Measurements from ENCODE around the gene NCAPH2.

Gene NCAPH2

GRCh38 chr22:50530877-50531545 is 23.0 kb downstream of the NCAPH2 start:
- Histone ChIP-seq H3K36me3 (ENCODE audit: control insufficient read depth in 2 of 2, insufficient read depth in 1 of 2, low read length in 2 of 2) (no peaks in the 10 kb centered on the region), H3K9me3 (ENCODE audit: control insufficient read depth, insufficient read depth, low read depth, low read length) (no peaks in the 10 kb centered on the region), H3K27ac (ENCODE audit: extremely low read depth, low read depth, low read length) (no peak overlapping the region; the same call in 1 of the 2 replicates), H3K4me1 (ENCODE audit: control insufficient read depth, insufficient read depth, low read length) (no peaks in the 10 kb centered on the region; the same call in 1 of the 2 replicates), H3K4me3 (ENCODE audit: low read depth, low read length) (peak overlapping the region; percentile 4; the same call in 1 of the 2 replicates)
- ChIA-PET POLR2A (no interaction called here), CTCF (no interaction called here)
- TF ChIP-seq ZBTB10 (tag by site-specific recombination; IDR thresholded peaks at IDR 0.05): peak; percentile 78; the same call in 1 of the 2 replicates
- no peak for TF ChIP-seq ZNF600 (tag by site-specific recombination; IDR thresholded peaks at IDR 0.05)
- TF ChIP-seq GLIS2 (tag by site-specific recombination; IDR thresholded peaks at IDR 0.05): no peak
- peak; percentile 64; the same call in 1 of the 2 replicates for TF ChIP-seq PRDM4 (tag by site-specific recombination; IDR thresholded peaks at IDR 0.05)
- TF ChIP-seq PRDM2 (tag by site-specific recombination; IDR thresholded peaks at IDR 0.05; ENCODE audit: borderline replicate concordance): no peak

- CTCF ChIA-PET: no interaction called here
Measured at GRCh38 chr22:50531546-50531961, 23.5 kb downstream of the NCAPH2 start.

More at GRCh38 chr22:50531546-50531961, 23.5 kb downstream of the NCAPH2 start:
- Histone ChIP-seq H3K36me3 (ENCODE audit: control insufficient read depth in 2 of 2, insufficient read depth in 1 of 2, low read length in 2 of 2) (no peaks in the 10 kb centered on the region), H3K9me3 (ENCODE audit: control insufficient read depth, insufficient read depth, low read depth, low read length) (no peaks in the 10 kb centered on the region), H3K4me1 (ENCODE audit: control insufficient read depth, insufficient read depth, low read length) (no peaks in the 10 kb centered on the region; the same call in 1 of the 2 replicates), H3K4me3 (ENCODE audit: low read depth, low read length) (no peak overlapping the region), H3K27ac (ENCODE audit: extremely low read depth, low read depth, low read length) (no peak overlapping the region)
- no peak for TF ChIP-seq ZNF830 (tag by site-specific recombination; IDR thresholded peaks at IDR 0.05; ENCODE audit: low read depth)
- no peak for TF ChIP-seq ZNF768 (tag by site-specific recombination; IDR thresholded peaks at IDR 0.05)
- TF ChIP-seq HOXA7 (CRISPR knock-in tag; IDR thresholded peaks at IDR 0.05; ENCODE audit: borderline replicate concordance): no peak
- TF ChIP-seq ZNF433 (tag by site-specific recombination; IDR thresholded peaks at IDR 0.05; ENCODE audit: low read depth): no peak
- TF ChIP-seq YY2 (tag by site-specific recombination; IDR thresholded peaks at IDR 0.05): no peak
- TF ChIP-seq ZNF837 (tag by site-specific recombination; IDR thresholded peaks at IDR 0.05): no peak
- TF ChIP-seq BCL11A (tag by site-specific recombination; IDR thresholded peaks at IDR 0.05; ENCODE audit: low read depth): no peak
- POLR2A ChIA-PET: interaction anchor here (0.7 kb wide), 1 partner anchor 58 kb away, joined by 3 read pairs; no protein-coding TSS in a partner anchor
